HG03175 (cell line): ENCODE results near the gene CD3E.
A peak's percentile ranks its signal among the peaks of the same experiment; 100 is the strongest.

Experiments
- ATAC-seq: cut with Tn5 transposase; IDR thresholded peaks from one replicate; pipeline ENCODE4 v1.9.1; 2021; ENCODE audit warnings: mild to moderate bottlenecking, moderate library complexity; ENCODE audit not compliant: unreplicated experiment

Gene CD3E

GRCh38 chr11:118321386-118322082 is 17.0 kb downstream of the CD3E start:
- peak; percentile 43 for ATAC-seq

- ATAC-seq = no peak
Observed at GRCh38 chr11:118322721-118323120, 18.2 kb downstream of the CD3E start.

- no peak for ATAC-seq
Observed at GRCh38 chr11:118325283-118325682, 20.8 kb downstream of the CD3E start.

- ATAC-seq = no peak
Observed at GRCh38 chr11:118328745-118329144, 24.2 kb downstream of the CD3E start.

DNA sequence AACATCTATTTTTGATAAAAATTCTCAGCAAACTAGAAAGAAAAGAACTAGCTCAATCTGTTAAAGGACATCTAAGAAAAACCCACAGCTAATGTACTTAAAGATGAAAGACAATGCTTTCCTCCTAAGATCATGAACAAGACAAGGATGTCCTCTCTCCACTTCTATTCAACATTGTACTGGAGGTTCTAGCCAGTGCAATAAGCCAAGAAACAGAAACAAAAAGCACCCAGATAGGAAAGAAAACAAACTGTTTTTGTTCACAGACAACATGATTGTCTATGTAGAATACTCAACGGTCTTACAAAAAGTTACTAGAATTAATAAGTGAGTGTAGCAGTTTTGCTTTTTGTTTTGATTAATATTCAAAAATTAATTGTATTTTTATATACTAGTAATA is 30.2 kb downstream of the CD3E start:
- no peak for ATAC-seq

GRCh38 chr11:118338637-118339061 is 34.1 kb downstream of the CD3E start:
- ATAC-seq = no peak

DNA sequence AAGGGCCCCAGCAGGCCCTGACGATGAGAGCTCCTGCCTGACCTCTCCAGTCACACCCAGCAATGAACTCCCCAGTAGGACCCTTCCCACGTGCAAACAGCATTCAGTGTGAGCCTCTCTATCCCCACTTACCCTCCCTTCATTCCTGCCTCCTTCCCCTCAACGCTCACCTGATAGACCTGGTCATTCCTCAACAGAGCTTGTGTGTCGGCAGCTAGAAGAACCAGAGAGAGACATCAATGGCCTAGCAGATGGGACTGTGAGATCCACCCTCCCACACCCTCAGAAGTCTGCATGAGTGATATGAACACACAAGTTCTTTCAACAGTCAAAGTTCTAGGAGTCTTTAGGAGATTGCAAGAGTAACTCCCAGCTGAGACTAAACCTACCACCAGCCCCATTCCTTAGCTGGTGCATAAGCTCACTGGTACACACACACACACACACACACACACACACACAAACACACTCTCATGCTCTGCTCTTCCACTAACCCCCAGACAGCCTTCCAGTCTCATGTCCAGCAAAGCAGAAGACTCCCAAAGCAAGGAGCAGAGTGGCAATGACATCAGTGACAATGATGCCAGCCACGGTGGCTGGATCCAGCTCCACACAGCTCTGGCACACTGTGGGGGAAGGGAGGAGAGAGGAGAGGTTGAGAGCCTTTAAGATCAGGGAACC is 34.9 kb downstream of the CD3E start:
- no peak for ATAC-seq

GRCh38 chr11:118340449-118340848 is 35.9 kb downstream of the CD3E start:
- no peak for ATAC-seq

DNA sequence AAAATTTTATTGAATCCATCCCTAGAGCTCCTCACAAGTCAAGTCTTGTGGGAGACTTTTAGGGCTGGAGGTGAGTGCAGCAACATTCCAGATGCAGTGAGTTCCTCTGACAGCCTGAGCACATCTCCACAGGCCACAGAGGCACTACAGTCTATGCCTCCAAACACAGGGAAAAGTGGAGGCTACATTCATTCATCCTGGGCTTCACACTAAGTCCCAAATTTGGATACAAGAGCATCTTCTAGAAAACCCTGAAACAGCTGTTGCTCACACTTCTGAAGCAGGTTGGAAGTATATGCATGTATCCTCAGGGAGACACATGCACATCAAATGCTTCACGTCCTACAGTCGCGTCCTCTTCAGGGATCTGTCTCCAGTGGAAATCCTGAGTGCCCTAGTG is 36.7 kb downstream of the CD3E start:
- ATAC-seq = no peak

GRCh38 chr11:118341815-118342489 is 37.4 kb downstream of the CD3E start:
- no peak for ATAC-seq

DNA sequence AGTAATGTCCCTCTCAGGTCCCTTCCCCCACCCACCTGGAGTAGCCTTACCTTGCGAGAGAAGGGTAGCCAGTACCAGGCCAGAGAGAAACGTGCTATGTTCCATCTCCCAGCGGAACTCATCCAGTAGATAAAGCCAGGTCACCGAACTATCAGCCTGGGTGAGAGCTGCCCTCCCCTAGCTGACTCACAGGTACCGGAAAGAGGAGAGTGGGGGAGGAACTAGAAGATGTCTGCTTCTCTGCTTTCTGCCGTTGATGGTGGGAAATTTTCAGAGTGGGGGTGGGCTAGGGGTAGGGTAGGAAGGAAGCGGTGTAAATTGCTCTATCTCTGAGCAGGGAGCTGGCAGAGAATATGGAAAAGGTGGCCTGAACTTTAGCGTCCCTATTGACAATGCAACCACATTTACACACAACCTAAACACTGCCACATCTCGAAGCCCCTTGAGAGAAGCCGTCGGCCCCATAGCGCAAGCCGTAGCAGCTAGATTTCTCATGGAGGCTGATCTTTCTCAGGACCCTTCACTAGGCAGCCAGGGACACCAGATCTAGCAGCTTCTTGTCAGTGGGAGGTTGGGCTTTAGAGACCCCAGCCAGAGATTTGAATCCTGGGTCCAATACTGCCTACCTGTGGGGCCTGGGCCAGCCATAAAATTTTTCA is 38.1 kb downstream of the CD3E start, which contains the start of gene CD3D:
Gene CD3D, minus strand, starts transcription at position 203 of the 659 bp plus-strand sequence. Its CDS starts 98 bp downstream, at position 105.
- no peak for ATAC-seq

DNA sequence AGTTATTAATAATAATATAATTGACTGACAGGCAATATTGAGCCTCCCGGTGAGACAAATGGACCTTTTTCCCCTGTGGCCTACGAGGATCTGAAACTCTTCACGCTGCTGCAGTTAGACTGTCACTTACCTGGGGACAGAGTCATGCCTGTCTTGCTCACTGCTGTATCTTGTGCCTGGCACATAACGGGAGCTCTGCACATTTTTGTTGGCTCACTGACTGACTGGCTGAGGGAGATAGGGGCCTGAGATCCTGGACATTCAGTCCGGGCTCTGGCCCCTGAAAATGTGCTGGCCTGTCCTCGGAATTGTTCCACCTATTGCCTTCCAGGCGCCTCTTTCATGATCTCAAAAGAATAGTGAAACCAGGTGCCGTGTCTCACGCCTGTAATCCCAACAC is 38.7 kb downstream of the CD3E start:
- no peak for ATAC-seq

GRCh38 chr11:118343981-118344515 is 39.5 kb downstream of the CD3E start, which contains the start of gene CD3G:
Gene CD3G, plus strand, starts transcription at chr11:118344344. Its CDS starts 80 bp downstream, at chr11:118344424.
- no peak for ATAC-seq

DNA sequence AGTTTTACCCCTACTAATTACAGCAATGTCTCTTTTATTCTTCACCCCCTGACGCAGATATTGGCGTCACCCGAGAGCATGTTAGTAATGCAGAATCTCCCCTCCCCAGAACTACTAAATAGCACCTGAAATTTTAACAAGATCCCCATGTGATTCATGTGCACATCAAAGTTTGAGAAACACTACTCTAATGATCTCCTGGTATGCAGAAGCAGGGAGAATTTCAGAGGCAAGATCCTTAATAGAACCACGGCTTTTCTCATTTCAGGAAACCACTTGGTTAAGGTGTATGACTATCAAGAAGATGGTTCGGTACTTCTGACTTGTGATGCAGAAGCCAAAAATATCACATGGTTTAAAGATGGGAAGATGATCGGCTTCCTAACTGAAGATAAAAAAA is 44.9 kb downstream of the CD3E start:
- ATAC-seq = no peak

- ATAC-seq = no peak
Observed at GRCh38 chr11:118353084-118353710, 48.7 kb downstream of the CD3E start.

DNA sequence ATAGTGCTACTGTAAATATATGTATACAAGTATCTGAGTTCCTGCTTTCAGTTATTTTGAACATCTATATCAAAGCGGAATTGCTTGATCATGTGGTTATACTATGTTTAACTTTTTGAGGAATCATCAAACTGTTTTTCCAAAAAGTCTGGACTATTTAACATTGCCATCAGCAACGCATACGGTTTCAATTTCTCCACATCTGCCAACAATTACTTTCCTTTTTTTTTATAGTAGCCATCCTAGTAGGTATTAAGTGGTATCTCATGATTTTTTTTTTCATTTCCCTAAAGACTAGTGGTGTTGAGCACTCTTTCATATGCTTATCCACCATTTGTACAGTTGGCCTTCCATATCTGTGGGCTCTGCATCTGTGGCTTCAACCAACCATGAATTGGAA is 53.5 kb downstream of the CD3E start:
- ATAC-seq = no peak

DNA sequence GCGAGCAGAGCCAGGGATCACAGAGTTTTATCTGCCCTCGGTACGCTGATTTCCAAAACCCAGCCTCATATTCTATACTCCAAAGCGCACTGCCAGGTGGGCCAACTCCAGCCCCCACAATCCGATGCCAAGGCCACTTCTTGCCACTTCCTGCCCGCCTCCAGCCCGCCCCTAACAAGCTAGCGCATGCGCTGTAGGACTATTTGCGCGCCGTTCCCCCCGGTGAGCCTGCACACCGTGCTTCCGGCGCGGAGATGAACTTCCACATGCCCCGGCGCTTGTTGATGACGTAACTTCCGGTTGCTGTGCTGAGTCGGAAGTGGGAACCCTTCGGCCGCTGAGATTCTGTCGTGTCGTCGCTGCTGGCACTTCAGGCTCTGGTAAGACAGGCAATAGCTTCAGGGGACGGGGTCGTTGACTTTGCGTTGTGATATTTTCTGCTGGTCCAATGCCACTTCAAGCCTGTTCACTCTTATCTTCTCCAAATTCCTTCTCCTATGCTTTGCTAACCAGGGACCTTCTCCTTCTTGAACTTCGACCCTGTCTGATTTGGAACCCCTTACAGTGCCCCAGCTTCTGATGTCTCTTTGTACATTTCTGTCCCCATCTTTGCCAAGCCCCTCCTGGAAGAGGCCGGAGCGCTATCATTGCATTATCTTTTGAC is 54.9 kb downstream of the CD3E start, which contains the start of gene UBE4A:
Gene UBE4A, plus strand, starts transcription at position 306 of the 664 bp plus-strand sequence. CDS start 5,481 bp downstream, outside the sequence.
- ATAC-seq = peak; percentile 93

GRCh38 chr11:118364956-118365615 is 60.6 kb downstream of the CD3E start:
- ATAC-seq = no peak
